Activated gamma-delta T cell treated with anti-CD3 and anti-CD28 coated beads, Interleukin-2, amount 50 U/mL, for 16 hours (primary cell): ENCODE measurements around the gene MAP4K3.

Experiments
- DNase-seq: peaks from one replicate; pipeline ENCODE4 v3.0.0-alpha.2; 2020; ENCODE audit warnings: low read depth

The MAP4K3 gene

GRCh38 chr2:39241588-39241987 lies 195.5 kb downstream of the MAP4K3 start:
- no peak for DNase-seq

DNA sequence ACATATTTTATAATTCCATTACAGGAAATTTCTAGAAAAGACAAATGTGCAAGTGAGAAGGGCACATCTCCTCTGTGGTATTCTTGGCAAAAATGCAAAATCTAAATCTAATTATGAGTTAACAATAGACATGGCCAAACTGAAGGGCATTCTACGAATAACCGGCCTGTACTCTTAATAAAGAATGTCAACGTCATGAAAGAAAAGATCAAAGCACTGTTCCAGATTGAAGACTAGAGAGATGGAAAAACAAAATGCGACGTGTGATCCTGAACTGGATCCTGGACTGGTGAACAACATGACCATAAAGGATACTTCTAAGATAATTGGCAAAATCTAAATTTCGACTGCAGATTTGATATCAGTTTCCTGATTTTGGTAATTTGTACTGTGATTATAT lies 196.3 kb downstream of the MAP4K3 start:
- no peak for DNase-seq

DNA sequence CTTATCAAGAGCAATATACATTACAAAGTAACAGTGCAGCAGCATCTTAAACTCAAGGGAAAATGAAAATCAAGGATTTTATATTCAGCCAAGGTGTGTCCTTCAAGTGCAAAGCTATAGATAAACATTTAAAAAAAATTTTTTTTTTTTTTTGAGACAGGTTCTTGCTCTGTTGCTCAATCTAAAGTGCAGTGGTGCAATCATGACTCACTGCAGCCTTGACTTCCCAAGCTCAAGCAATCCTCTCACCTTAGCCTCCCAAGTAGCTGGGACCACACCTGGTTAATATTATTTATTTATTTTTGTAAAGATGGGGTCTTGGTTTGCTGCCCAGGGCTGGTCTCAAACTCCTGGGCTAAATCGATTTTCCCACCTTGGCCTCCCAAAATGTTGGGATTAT lies 202.3 kb downstream of the MAP4K3 start:
- no peak for DNase-seq

- no peak for DNase-seq
These were observed 204.9 kb downstream of the MAP4K3 start for GRCh38 chr2:39232141-39232540.

- DNase-seq = no peak
These were observed 208.5 kb downstream of the MAP4K3 start for GRCh38 chr2:39228413-39229209.

DNA sequence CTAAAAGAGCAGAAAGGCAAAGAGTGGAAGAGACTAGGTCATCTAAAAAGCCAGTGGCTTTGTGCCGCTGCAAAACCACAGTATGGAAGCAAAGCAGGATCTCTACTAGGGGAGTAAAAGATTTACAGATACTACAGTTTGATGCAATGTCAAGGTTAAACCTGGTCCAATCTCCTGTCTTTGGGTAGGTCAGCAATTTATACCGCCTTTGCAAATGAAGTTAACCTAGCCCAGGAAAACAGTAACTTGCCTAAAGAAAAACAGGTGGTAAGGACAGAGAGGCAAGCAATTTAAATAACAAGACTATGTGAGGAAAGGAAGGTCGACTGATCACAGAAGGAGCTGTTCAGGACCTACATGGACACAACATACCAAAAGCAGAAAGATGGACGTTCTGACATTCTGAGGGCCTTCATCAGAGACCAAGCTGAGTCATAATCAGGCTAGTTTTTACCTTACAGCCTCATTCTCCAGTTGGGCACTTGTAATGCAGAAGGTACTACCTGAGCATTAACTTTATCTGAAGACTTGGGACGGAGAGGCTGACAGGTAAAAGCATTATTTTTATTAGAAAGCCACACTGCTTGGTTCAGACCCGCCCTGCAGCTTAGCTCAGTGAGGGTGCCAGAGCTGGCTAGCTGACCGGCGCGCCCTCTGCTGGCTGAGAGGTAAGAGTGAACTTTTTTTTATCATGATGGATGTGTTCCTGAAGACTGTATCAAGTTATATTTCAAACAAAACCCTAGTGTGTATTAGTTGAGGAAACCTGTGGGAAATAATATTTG lies 209.3 kb downstream of the MAP4K3 start:
- peak; percentile 74 for DNase-seq

- DNase-seq = no peak
These were observed 211.5 kb downstream of the MAP4K3 start for GRCh38 chr2:39225567-39225966.

DNA sequence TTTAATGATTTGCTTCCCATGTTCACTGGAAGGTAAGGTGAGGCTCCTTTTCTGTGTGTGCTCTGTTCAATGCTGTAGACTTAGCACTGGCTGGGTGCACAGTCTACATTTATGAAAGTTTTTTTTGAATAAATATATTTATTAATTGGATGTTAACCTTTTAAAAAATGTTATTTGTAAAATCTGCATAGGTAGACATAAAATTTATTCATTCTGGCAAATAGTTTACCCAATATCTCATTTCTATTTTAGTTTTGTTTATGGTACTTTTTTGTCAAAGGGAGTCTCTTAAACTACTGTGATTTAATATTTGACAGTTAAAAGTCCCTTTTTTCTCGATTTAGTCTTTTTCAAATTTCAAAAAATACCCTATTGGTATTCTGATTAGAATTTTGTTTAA lies 213.2 kb downstream of the MAP4K3 start:
- no peak for DNase-seq

GRCh38 chr2:39221459-39221858 lies 215.6 kb downstream of the MAP4K3 start:
- DNase-seq = no peak

GRCh38 chr2:39220136-39220535 lies 216.9 kb downstream of the MAP4K3 start:
- DNase-seq = no peak

- no peak for DNase-seq
These were observed 218.7 kb downstream of the MAP4K3 start for GRCh38 chr2:39218391-39218790.

DNA sequence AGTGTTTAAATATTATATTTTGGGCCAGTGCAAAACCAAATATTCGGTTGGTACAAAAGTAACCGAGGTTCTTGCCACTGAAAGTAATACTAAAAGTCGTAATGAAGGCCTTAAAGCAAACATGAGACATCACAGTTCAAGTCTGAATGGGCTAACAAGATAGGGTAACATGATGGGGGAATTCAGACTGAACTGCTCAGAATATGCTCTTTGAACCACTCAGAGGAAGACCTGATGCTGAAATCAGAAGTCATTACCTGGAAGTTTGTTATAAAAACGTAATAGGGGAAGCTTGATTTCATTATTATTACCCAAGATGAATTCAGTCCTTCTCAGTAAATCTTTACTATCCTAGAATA lies 219.9 kb downstream of the MAP4K3 start:
- DNase-seq = no peak

DNA sequence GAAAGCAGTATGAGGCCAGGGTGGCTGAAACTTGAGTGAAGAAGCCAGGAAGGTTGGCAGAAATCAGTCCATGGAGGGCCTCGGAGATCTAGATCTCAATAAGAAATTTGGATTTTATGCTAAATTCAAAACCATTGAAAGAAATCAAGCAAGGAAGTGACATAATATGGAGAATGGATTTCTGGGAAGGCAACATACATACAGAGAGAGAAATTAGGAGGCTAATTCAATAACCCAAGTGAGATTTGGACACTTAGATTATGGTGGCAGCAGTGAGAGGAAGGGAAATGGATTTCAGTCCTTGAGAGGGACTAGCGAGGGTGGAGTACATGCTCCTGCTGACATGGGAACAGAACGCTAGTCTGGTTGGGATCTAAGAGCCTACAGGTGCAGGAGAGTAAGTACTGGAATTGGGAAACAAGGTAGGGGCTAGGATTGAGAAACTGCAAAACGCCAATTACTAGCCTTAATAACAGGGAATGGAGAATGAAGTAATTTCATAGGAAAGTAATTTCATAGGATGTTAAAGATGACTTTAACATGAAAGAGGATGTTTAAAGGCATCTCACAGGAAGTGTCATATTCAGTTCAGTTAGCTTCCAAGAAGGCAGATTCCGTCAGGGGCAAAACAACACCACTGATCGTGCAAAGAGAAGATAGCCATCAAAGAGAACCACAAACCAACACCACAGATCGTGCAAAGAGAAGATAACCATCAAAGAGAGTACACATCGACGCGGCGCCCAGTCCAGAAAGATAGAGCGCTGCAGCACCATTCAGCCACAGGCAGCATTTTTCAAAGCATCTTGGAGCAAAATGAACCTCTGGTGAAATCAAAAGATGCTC lies 220.5 kb downstream of the MAP4K3 start:
- DNase-seq = peak; percentile 59

GRCh38 chr2:39215545-39215944 lies 221.5 kb downstream of the MAP4K3 start:
- no peak for DNase-seq

DNA sequence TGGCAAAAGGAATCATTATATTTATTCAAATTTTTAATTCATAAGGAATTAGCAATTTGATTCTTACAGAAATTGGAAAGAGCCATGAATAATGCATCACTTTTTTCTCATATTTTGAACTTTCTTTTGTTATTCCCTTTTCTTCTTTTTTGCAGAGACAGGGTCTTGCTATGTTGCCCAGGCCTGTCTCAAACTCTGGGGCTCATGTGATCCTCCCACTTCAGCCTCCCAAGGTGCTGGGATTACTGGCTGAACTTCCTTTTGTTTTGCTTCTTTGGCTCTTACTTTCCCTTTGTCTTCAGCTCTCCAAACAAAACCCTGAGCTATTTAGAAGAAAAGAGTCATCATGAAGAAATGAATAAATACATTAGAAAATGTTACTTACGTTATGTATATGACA lies 224.1 kb downstream of the MAP4K3 start:
- DNase-seq = no peak

- DNase-seq = no peak
These were observed 226.2 kb downstream of the MAP4K3 start for GRCh38 chr2:39210846-39211245.

- no peak for DNase-seq
These were observed 233.7 kb downstream of the MAP4K3 start for GRCh38 chr2:39203382-39203781.

GRCh38 chr2:39202639-39203369 lies 234.3 kb downstream of the MAP4K3 start:
- no peak for DNase-seq
